GM15510 (cell line): Measurements from ENCODE around the gene OBI1.

Experiments
- POLR2A ChIP-seq: IDR thresholded peaks from 3 replicates; pipeline ENCODE4 v1.6.1; 2011; ENCODE audit warnings: borderline replicate concordance; ENCODE audit not compliant: insufficient read length; ENCODE audit errors: extremely low read depth

The OBI1 gene

DNA sequence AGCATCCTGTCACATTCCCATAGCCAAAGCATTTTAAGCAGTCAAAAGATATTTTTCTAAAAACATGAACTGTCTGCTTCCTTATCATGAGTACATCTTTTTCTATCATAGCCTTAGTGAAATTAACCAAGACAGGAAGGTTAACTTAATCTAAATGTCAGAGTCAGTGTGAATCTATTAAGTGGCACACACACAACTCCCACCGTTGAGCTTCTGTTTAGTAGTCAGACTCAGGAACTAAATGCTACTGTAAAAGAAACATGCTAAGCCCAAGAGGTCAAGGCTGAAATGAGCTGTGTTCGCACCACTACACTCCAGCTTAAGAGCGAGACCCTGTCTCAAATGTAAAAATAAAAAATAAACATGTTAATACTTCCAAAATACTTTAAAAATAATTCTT, 47.9 kb downstream of the OBI1 start:
- no peak for TF ChIP-seq POLR2A

DNA sequence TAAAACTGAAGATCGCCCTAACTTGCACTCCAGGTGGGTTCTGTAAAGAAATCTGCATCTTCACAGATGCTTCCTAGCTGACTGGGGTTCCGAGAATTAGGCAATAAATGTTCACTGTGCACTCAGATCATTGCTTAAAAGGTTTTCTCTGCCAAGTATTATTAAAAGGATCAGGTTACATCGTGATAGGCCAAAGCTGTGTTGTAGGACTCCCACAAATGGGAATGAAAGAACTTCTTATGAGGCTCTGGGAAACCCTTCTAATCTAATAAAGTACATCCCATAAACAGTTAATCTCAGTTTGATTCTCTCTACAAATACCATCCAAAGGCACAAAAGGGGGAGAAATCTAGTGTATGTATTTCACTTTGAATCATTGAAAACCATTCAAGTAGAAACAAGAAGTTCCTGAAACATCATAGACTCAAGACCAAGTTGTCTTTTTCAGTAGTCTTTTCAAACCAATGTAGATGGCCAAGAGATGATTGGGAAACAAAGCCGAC, 48.5 kb downstream of the OBI1 start:
- TF ChIP-seq POLR2A, result no peak

DNA sequence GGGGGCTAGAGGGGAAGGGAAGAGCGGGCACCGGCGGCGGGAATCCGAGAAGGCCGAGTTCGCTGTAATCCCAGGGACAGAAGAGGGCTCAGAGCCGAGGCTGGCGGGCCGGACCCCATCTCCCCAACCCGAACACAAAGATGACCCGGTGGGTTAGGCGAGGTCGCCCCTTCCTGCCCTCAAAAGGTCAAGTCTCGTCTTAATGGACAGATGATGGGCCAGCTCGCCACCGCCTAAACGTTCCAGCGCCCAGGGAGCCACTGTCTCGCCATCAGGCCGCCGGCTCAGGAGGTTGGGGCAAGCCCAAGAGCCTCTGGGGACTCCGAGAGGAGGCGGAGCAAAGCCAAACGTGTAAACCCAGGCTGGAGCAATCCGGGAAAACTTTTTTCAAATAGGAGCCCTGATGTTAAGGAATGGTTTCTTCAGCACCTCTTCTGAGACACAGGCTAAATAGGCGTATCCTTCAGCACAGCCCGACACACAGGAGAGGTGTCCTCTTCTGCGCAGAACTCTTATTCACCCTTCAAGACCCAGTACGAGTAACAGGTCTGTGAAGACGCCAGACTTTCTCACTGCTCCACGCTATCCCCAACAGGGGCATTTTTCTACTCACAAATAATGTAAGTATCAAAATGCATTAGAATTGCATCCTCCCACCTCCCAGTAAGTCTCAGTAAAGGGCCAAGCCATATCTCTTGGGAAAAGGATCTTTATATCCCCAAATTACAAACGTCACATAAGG, 49.3 kb downstream of the OBI1 start:
- no peak for TF ChIP-seq POLR2A

DNA sequence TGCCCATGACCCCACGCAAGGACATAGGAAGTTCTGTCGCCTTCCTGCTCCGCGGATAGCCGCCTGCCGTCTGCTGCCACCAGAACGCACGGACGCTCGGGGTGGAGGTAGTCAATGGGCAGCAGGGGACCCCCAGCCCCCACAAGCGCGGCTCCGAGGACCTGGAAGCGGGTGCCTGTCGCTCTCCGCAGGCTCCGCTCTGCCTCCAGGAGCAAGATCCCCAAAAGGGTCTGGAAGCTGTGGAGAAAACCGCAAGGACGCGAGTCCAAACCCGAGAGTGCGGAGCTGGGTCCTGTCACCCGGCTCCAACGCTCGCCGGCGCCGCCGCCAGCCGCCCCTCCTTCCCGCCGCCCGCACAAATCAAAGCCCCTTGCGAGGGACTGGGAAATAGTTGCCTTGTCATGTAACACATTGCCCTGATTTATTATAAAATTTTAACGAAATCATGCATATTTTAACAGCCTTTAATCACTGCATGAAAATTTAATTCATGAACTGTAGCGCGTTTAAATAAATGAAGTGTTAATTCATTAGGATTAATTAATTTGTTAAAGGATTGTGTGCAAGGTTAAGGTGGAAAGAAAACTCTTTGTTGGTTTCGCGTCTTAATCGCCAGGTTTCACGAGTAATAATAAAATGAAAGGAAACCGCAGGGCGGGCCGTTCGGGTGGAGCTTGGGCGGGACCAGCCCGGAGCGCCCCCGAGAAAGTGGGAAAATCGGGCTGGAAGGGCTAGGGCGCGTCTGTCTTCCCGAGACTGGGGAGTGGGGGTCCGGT, 50.1 kb downstream of the OBI1 start:
- TF ChIP-seq POLR2A, result no peak

DNA sequence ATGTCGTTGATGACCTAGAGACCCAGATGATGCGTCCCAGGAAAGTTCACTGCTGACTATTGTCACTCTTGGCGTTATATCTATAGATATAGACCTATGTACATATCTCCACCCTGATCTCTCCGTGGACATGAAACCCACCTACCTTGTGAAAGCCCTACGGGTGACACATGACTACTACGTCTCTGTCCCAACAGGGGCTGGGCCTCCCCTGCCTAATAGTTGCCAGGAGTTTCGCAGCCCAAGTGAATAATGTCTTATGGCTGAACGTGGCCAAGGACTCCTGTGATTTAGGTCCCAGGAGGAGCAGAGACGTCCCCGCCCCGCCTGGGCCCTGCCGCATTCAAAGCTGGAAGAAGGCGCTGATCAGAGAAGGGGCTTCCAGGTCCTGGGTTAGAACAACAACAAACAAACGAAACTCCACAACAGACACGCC, 50.7 kb downstream of the OBI1 start:
- TF ChIP-seq POLR2A, result no peak

DNA sequence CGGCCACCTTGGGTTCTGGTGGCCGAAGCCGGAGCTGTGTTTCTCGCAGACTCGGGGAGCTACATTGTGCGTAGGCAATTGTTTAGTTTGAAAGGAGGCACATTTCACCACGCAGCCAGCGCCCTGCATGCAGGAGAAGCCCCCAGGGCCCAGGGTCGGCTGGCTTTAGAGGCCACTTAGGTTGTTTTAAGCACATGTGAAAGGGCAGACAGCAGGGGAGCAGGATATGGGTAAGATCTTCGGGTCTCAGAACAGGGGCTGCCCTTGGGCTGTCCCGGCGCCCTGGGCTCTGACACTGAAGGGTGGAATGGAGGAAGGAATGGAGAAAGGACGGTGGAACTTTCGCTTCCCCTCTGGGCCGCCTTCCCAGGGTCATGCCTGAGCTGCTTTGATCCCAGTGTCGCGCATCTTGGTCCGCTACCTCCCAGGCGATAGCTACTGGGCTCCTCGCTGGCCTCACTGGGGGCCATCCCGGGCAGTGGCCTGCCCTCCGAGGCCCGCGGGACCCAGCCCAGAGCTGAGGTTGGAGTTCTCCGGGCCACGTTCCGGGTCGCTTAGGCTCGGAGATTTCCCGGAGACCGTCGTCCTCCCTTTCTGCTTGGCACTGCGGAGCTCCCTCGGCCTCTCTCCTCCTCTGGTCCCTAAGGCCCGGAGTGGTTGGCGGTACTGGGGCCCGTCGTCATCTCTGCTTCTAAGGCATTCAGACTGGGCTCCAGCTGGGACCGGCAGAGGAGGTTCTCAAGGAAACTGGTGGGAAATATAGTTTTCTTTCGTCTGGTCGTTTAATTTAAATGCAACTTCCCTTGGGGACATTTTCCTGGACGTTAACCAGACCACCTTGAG, 51.3 kb downstream of the OBI1 start:
- TF ChIP-seq POLR2A, result no peak

DNA sequence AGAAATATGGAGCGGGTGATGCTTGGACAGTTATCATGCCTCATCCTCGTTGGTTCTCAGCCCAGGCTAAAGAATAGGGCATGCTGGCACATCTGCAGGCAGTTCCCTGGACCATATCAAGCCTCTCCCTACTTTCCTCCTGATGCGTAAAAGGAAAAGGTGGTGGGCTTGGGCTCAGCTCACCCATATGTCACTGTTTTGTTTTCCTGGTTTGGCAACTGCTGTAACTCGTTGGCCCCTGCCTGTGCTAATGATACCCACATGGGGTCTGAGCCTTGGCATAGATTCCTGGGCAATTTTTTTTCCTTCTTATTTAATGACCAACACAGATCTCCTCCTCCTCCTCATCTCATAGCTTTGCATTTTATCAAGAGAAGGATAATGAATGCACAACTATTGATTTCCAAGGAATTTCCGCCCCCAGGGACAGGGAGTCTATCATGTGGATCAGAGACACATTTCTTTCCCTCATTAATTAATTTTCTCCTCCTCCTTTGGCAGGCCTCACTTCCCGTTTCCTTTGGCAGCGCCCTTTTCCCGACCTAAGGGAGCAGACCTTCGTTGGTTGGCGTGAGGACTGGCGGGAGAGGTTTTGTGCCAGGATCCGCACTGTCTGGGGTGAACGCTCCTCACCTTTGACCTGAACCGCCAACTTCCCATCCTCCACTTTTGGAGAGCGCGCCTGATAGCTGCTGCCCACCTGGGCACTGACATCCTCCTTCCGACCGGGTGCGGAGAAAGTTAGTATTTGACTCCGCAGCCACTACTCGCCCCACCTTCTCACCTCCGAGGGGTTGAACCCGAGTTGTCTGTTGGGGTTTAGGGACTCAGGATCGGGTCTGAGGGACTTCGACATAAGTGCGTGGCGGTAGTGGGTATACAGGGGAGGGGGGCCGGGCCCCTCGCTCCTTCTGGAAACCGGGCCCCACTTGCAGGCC, 52.2 kb downstream of the OBI1 start:
- TF ChIP-seq POLR2A, result no peak

DNA sequence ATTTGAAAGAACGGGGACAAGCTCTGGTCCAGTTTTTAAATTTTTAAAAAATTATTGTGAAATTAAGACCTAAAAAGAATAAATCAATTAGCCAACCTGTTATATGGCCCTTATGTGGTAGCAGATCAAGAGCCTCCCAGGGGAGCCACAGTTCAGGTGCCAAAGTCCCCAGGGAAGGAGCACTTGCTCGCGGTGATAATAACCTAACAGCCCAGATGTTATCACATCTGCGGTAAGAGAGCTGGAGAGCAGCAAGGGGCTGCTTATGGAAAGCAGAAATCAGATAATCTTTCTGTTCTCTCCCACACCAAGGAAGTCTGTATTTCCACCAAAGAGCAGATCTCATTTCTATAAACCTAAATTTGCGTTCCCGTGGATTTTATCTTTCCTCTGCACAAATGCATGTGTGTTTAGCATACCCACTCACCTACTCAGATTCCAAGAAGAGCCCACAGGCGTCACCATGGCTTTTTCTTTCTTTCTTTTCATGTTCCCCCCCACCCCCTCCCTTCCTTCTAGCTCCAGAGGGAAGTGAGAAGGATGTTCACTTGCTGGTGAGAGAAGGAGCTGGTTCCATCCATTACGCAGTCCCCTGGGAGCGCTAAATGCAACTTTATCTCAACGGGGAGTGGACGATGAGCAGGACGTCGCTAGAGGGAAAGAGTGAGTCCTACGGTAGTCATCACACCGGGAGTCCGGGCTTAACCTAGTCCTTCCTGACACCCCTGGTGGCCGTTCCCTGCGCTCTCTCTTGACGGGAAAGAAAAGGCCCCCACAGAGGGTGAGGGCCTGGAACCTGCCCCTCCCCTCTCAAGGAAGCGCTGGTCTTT, 54.0 kb downstream of the OBI1 start:
- TF ChIP-seq POLR2A, result no peak

DNA sequence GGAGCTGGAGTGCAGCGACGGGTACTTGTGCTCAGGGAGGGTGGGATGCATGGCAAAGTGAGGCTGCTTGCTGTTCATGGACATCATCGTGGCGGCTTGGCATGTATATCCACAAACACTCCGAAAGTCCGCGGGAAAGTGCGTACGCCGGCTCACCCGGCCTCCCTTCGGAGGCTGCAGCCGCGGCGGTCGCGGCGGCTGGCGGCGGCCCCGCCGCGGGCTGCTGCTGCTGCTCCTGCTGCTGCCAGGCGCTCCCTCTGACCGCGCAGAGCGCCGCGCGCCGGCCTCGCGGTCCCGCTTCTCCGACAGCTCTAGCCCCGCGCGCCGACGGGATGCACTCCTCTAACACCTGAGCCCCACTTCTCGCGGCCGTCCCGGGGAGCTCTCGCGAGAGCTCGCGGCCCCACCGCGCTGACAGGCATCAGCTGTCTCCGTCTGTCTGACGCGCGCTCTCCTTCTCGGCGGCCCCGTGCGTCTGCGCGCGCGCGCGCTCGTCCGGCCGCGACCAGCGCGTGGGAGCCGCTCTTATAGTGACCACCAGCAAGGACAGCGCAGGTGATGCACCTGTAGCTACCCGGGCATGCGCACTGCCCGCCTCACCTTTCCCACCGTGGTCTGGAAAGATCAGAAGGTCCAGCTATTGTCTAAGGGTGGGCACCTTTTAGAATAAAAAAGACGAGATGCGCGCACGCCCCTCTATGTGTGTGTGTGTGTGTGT, 55.6 kb downstream of the OBI1 start, which contains the start of gene POU4F1:
Gene POU4F1, minus strand, starts transcription at position 313 of the 718 bp plus-strand sequence. Its CDS starts 226 bp downstream, at position 87.
- no peak for TF ChIP-seq POLR2A

DNA sequence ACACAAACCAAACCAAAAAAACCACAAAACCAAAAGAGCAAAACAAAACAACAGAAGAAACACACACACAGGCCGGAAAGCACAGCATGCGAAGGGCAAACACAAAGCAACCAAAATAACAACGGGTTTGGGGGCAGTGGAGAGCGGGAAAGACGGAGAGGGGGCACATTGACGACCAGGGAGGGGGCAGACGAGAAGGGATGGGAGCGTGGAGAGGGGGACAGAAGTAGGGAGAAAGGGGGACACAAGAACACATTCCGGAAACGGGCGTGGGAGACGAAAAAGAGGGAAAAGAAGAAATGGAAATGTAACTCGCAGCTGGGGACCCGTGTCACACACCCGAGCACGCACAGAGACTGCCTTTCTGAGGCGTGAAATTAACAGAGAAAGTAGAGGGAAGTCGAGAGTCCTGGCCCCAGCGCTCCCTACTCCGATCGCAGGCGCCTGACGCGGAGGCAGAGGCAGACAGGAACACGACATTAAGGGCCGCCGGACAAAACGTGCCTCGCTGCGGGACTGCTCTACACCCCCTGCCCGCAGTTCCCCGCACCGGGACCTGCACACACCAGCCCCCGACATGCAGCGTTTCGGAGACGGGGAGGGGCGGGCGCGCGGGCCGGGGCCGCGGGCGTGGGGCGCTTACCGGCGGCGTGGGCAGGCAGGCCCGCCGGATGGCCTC, 56.3 kb downstream of the OBI1 start:
- no peak for TF ChIP-seq POLR2A

DNA sequence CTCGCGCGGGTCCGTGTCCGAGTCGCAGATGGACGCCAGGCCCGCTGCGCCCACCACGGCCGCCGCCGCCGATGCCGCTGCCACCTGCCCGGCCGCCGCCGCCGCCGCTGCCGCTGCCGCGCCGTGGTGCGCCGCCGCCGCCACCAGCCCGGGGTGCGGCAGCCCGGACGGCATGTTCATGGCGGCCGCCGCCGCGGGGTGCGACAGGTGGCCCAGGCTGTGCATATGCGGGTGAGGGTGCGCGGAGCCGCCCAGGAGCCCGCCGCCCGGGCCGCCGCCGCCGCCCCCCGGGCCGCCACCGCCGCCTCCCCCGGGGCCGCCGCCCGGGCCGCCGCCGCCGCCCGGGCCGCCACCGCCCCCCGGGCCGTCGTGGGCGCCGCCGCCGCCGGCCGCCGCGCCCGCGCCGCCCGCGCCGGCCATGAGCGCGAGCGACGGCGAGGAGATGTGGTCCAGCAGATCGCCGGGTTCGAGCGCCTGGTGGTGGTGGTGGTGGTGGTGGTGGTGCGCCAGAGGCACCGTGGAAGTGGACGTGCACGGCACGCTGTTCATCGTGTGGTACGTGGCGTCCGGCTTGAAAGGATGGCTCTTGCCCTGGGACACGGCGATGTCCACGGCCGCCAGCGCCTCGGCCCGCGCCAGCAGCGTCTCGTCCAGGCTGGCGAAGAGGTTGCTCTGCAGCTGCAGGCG, 56.9 kb downstream of the OBI1 start:
- no peak for TF ChIP-seq POLR2A
